ENCODE results near the gene ZBTB8A. TPM values are rescaled to one million over a fixed set of nuclear protein-coding genes. Genes with fewer than 3 reads are reported as not detected.
"Not testable (repeated sequence)": the region's sequence is repeated elsewhere in the genome, so short reads cannot be mapped to it uniquely, and the experiment has no call there.

Gene ZBTB8A
- total RNA-seq, 1 donor from 2014 or later, result 10.4 TPM

DNA sequence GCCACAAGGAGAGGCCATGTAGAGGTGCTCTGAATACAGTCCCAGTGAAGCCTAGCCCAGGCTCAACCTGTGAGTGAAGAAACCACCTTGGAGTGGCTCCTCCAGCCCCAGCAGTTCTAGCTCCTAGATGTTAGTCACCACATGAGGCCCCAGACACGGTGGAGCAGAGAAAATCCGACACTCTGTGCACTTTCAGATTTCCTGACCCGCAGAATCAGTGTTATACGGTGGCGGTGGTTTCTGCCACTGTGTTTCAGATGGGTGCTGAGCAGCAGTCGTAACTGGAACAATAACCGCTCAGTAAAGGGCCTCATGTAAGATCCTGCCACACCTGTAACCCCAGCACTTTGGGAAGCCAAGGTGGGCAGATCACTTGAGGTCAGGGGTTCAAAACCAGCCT, 36.1 kb upstream of the ZBTB8A start:
- no peaks in the 10 kb centered on the region for H3K36me3 ChIP-seq (ENCODE audit: control insufficient read depth in 3 of 3, insufficient read depth in 3 of 3, low read length in 3 of 3)
- no peak overlapping the region for H3K27ac ChIP-seq (ENCODE audit: low read depth, low read length)
- H3K4me1 ChIP-seq (ENCODE audit: control insufficient read depth in 3 of 3, insufficient read depth in 3 of 3, low read length in 3 of 3), result peaks cover 0 to 10% (median 6%) of the 10 kb centered on the region in 3 donors
- H3K9ac ChIP-seq (ENCODE audit: low read depth in 1 of 3, low read length in 3 of 3), result no peak overlapping the region
- H3K27me3 ChIP-seq (ENCODE audit: control insufficient read depth in 3 of 3, insufficient read depth in 3 of 3, low read length in 3 of 3), result no peaks in the 10 kb centered on the region
- no peaks in the 10 kb centered on the region for H3K9me3 ChIP-seq (ENCODE audit: control insufficient read depth in 3 of 3, low read length in 3 of 3)
- no peak overlapping the region for H3K4me3 ChIP-seq (ENCODE audit: low read length in 3 of 3)

GRCh38 chr1:32507021-32507420, 32.2 kb upstream of the ZBTB8A start:
- Histone ChIP-seq H3K36me3 (ENCODE audit: control insufficient read depth in 3 of 3, insufficient read depth in 3 of 3, low read length in 3 of 3) (no peaks in the 10 kb centered on the region), H3K27ac (ENCODE audit: low read depth, low read length) (no peak overlapping the region), H3K4me3 (ENCODE audit: low read length in 3 of 3) (no peak overlapping the region), H3K4me1 (ENCODE audit: control insufficient read depth in 3 of 3, insufficient read depth in 3 of 3, low read length in 3 of 3) (peaks cover 0 to 3% (median 0%) of the 10 kb centered on the region in 3 donors), H3K9me3 (ENCODE audit: control insufficient read depth in 3 of 3, low read length in 3 of 3) (no peaks in the 10 kb centered on the region), H3K27me3 (ENCODE audit: control insufficient read depth in 3 of 3, insufficient read depth in 3 of 3, low read length in 3 of 3) (no peaks in the 10 kb centered on the region), H3K9ac (ENCODE audit: low read depth in 1 of 3, low read length in 3 of 3) (no peak overlapping the region)

DNA sequence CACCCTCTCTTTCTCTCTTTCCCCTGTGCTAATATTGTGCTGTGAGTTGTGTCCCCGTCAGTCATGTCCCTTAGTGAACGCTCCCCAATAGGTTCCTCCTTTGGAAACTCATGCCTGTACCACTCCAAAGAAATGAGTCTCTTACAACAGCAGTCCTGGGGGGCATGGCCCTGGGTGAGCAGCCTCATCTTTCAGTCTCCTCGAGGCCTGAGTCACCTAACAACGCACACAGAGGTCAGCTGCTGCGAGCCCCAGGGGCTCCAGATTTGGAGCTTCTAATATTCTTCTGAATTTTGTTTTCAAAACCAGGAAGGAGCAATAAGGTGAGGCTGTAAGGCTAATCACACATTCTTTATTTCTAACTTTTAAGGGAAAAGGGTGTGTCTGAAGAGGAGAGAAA, 30.5 kb upstream of the ZBTB8A start:
- no peaks in the 10 kb centered on the region for H3K36me3 ChIP-seq (ENCODE audit: control insufficient read depth in 3 of 3, insufficient read depth in 3 of 3, low read length in 3 of 3)
- H3K27me3 ChIP-seq (ENCODE audit: control insufficient read depth in 3 of 3, insufficient read depth in 3 of 3, low read length in 3 of 3), result no peaks in the 10 kb centered on the region
- H3K9ac ChIP-seq (ENCODE audit: low read depth in 1 of 3, low read length in 3 of 3), result no peak overlapping the region
- no peak overlapping the region for H3K4me3 ChIP-seq (ENCODE audit: low read length in 3 of 3)
- no peaks in the 10 kb centered on the region for H3K9me3 ChIP-seq (ENCODE audit: control insufficient read depth in 3 of 3, low read length in 3 of 3)
- H3K27ac ChIP-seq (ENCODE audit: low read depth, low read length), result no peak overlapping the region
- H3K4me1 ChIP-seq (ENCODE audit: control insufficient read depth in 3 of 3, insufficient read depth in 3 of 3, low read length in 3 of 3), result no peaks in the 10 kb centered on the region

DNA sequence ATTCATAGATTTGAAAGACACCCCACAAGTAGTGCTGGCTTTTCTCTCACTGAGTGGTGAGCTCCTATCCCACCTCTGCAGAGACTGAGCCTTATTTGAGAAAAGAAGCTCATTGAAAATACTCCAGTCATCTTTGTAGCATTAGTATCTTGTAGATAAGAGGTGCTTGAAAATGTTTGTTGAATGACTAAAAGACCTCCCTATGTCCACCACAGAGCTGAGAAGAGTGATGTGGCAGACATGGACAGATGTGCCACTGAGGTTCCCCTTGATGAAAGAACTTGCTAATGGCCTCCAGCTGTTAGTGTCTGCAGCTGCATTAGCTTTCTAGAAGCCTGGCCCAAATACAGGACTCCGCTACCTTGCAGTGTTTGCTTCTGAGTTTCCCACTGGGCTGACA, 29.3 kb upstream of the ZBTB8A start:
- Histone ChIP-seq H3K36me3 (ENCODE audit: control insufficient read depth in 3 of 3, insufficient read depth in 3 of 3, low read length in 3 of 3) (no peaks in the 10 kb centered on the region), H3K9ac (ENCODE audit: low read depth in 1 of 3, low read length in 3 of 3) (no peak overlapping the region), H3K9me3 (ENCODE audit: control insufficient read depth in 3 of 3, low read length in 3 of 3) (no peaks in the 10 kb centered on the region), H3K4me1 (ENCODE audit: control insufficient read depth in 3 of 3, insufficient read depth in 3 of 3, low read length in 3 of 3) (no peaks in the 10 kb centered on the region), H3K27ac (ENCODE audit: low read depth, low read length) (no peak overlapping the region), H3K27me3 (ENCODE audit: control insufficient read depth in 3 of 3, insufficient read depth in 3 of 3, low read length in 3 of 3) (no peaks in the 10 kb centered on the region), H3K4me3 (ENCODE audit: low read length in 3 of 3) (no peak overlapping the region)

- H3K4me1 ChIP-seq (ENCODE audit: control insufficient read depth in 3 of 3, insufficient read depth in 3 of 3, low read length in 3 of 3), result no peaks in the 10 kb centered on the region
- H3K9me3 ChIP-seq (ENCODE audit: control insufficient read depth in 3 of 3, low read length in 3 of 3), result no peaks in the 10 kb centered on the region
- H3K27ac ChIP-seq (ENCODE audit: low read depth, low read length), result no peak overlapping the region
- H3K9ac ChIP-seq (ENCODE audit: low read depth in 1 of 3, low read length in 3 of 3), result no peak overlapping the region
- H3K36me3 ChIP-seq (ENCODE audit: control insufficient read depth in 3 of 3, insufficient read depth in 3 of 3, low read length in 3 of 3), result no peaks in the 10 kb centered on the region
- H3K4me3 ChIP-seq (ENCODE audit: low read length in 3 of 3), result no peak overlapping the region
- H3K27me3 ChIP-seq (ENCODE audit: control insufficient read depth in 3 of 3, insufficient read depth in 3 of 3, low read length in 3 of 3), result no peaks in the 10 kb centered on the region
Observed at GRCh38 chr1:32516402-32516801, 22.8 kb upstream of the ZBTB8A start.

- H3K27ac ChIP-seq (ENCODE audit: low read depth, low read length), result no peak overlapping the region
- H3K36me3 ChIP-seq (ENCODE audit: control insufficient read depth in 3 of 3, insufficient read depth in 3 of 3, low read length in 3 of 3), result no peaks in the 10 kb centered on the region
- H3K27me3 ChIP-seq (ENCODE audit: control insufficient read depth in 3 of 3, insufficient read depth in 3 of 3, low read length in 3 of 3), result no peaks in the 10 kb centered on the region
- no peaks in the 10 kb centered on the region for H3K4me1 ChIP-seq (ENCODE audit: control insufficient read depth in 3 of 3, insufficient read depth in 3 of 3, low read length in 3 of 3)
- H3K4me3 ChIP-seq (ENCODE audit: low read length in 3 of 3), result no peak overlapping the region
- H3K9ac ChIP-seq (ENCODE audit: low read depth in 1 of 3, low read length in 3 of 3), result no peak overlapping the region
- no peaks in the 10 kb centered on the region for H3K9me3 ChIP-seq (ENCODE audit: control insufficient read depth in 3 of 3, low read length in 3 of 3)
Observed at GRCh38 chr1:32518976-32519375, 20.3 kb upstream of the ZBTB8A start.

GRCh38 chr1:32521165-32521564, 18.1 kb upstream of the ZBTB8A start:
- no peak overlapping the region for H3K4me3 ChIP-seq (ENCODE audit: low read length in 3 of 3)

DNA sequence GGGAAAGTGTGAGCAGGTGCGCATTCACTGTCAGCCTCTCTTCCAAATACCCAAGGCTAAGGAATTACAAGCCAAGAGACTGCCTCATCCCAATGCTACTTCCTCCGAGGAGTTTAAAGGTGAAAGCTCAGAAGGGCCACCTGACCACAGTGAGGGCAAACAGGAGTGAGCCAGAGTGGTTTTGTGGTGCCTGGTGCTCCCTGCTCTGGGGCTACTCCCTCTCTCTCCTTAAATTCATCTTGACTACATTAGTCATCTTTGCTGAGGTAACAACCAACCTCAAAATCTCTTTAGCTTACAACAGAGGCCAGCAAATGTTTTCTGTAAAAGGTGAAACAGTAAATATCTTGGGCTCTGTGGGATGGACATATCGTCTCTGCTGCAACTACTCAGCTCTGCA, 14.2 kb upstream of the ZBTB8A start:
- no peak overlapping the region for H3K27ac ChIP-seq (ENCODE audit: low read depth, low read length)
- H3K4me1 ChIP-seq (ENCODE audit: control insufficient read depth in 3 of 3, insufficient read depth in 3 of 3, low read length in 3 of 3), result no peaks in the 10 kb centered on the region
- H3K27me3 ChIP-seq (ENCODE audit: control insufficient read depth in 3 of 3, insufficient read depth in 3 of 3, low read length in 3 of 3), result no peaks in the 10 kb centered on the region
- H3K9me3 ChIP-seq (ENCODE audit: control insufficient read depth in 3 of 3, low read length in 3 of 3), result no peaks in the 10 kb centered on the region
- H3K4me3 ChIP-seq (ENCODE audit: low read length in 3 of 3), result no peak overlapping the region
- H3K36me3 ChIP-seq (ENCODE audit: control insufficient read depth in 3 of 3, insufficient read depth in 3 of 3, low read length in 3 of 3), result no peaks in the 10 kb centered on the region
- H3K9ac ChIP-seq (ENCODE audit: low read depth in 1 of 3, low read length in 3 of 3), result no peak overlapping the region

More at GRCh38 chr1:32521165-32521564, 18.1 kb upstream of the ZBTB8A start:
- no peak overlapping the region for H3K27ac ChIP-seq (ENCODE audit: low read depth, low read length)
- H3K9me3 ChIP-seq (ENCODE audit: control insufficient read depth in 3 of 3, low read length in 3 of 3), result no peaks in the 10 kb centered on the region
- H3K9ac ChIP-seq (ENCODE audit: low read depth in 1 of 3, low read length in 3 of 3), result no peak overlapping the region
- no peaks in the 10 kb centered on the region for H3K4me1 ChIP-seq (ENCODE audit: control insufficient read depth in 3 of 3, insufficient read depth in 3 of 3, low read length in 3 of 3)
- no peaks in the 10 kb centered on the region for H3K36me3 ChIP-seq (ENCODE audit: control insufficient read depth in 3 of 3, insufficient read depth in 3 of 3, low read length in 3 of 3)
- H3K27me3 ChIP-seq (ENCODE audit: control insufficient read depth in 3 of 3, insufficient read depth in 3 of 3, low read length in 3 of 3), result no peaks in the 10 kb centered on the region

- no peak overlapping the region for H3K4me3 ChIP-seq (ENCODE audit: low read length in 3 of 3)
- no peaks in the 10 kb centered on the region for H3K36me3 ChIP-seq (ENCODE audit: control insufficient read depth in 3 of 3, insufficient read depth in 3 of 3, low read length in 3 of 3)
- H3K27me3 ChIP-seq (ENCODE audit: control insufficient read depth in 3 of 3, insufficient read depth in 3 of 3, low read length in 3 of 3), result no peaks in the 10 kb centered on the region
- no peaks in the 10 kb centered on the region for H3K4me1 ChIP-seq (ENCODE audit: control insufficient read depth in 3 of 3, insufficient read depth in 3 of 3, low read length in 3 of 3)
- no peak overlapping the region for H3K9ac ChIP-seq (ENCODE audit: low read depth in 1 of 3, low read length in 3 of 3)
- H3K27ac ChIP-seq (ENCODE audit: low read depth, low read length), result no peak overlapping the region
- H3K9me3 ChIP-seq (ENCODE audit: control insufficient read depth in 3 of 3, low read length in 3 of 3), result no peaks in the 10 kb centered on the region
Observed at GRCh38 chr1:32525661-32526444, 13.4 kb upstream of the ZBTB8A start.

DNA sequence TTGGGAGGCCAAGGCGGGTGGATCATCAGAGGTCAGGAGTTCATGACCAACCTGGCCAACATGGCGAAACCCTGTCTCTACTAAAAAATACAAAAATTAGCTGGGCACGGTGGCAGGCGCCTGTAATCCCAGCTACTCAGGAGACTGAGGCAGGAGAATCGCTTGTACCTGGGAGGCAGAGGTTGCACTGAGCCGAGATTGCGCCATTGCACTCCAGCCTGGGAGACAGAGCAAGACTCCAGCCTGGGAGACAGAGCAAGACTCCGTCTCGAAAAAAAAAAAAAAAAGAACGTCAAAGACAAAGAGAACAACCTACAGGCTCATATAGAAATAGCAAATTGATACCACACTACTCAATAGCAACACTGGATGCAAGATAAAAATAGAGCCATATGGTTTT, 10.7 kb upstream of the ZBTB8A start:
- not testable (repeated sequence) for H3K27ac ChIP-seq (ENCODE audit: low read depth, low read length); H3K4me1 ChIP-seq (ENCODE audit: control insufficient read depth in 3 of 3, insufficient read depth in 3 of 3, low read length in 3 of 3); H3K9me3 ChIP-seq (ENCODE audit: control insufficient read depth in 3 of 3, low read length in 3 of 3); H3K36me3 ChIP-seq (ENCODE audit: control insufficient read depth in 3 of 3, insufficient read depth in 3 of 3, low read length in 3 of 3); H3K27me3 ChIP-seq (ENCODE audit: control insufficient read depth in 3 of 3, insufficient read depth in 3 of 3, low read length in 3 of 3); H3K4me3 ChIP-seq (ENCODE audit: low read length in 3 of 3); H3K9ac ChIP-seq (ENCODE audit: low read depth in 1 of 3, low read length in 3 of 3)
